Measurements from ENCODE around the gene RAD51B. TPM values are rescaled to one million over a fixed set of nuclear protein-coding genes. Genes with fewer than 3 reads are reported as not detected.

RAD51B gene
- total RNA-seq, 1 donor from 2014 or later: 16.7 TPM

DNA sequence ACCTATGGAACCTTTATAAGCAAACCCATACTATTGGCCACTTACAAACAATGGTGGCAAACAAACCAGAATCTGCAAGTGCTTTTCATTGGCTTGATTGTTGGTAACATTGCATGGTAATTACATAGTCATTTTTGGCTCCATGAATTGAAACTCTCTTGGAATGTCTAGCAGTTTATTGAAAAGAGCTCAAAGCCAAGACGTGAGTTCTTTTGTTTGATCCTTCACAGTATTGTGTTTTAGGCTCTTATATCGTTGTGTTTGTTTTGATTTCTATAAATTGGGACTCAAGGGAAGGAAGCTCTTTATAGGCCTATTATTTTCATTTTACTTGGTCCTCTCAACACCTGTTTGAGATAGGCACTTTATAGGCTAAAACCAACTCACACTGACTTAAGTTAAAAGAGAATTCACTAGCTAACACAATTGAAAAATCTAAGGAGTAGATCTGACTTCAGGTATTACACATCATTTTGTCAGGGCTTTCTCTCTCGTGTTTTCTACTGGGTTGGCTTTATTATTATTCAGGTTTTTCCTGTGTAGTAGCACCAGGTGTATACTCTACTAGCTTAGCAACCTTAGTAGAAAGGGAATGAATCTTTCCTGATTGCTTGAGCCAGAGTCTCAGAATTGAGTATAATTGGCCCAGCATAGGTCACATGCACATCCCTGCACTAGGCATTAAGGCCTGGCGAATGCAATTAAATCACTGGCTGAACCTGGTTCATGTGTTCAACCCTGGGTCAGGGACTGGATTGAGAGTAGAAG lies 341.4 kb downstream of the RAD51B start:
- Mint-ChIP-seq H3K36me3 (ENCODE audit: low read depth) (peaks cover 2% of the 10 kb centered on the region), H3K4me3 (no peak overlapping the region), H3K27ac (ENCODE audit: unreplicated experiment) (no peak overlapping the region), H3K4me1 (peaks cover 18% of the 10 kb centered on the region), H3K9me3 (no peaks in the 10 kb centered on the region), H3K27me3 (ENCODE audit: low read depth) (no peaks in the 10 kb centered on the region)
- no peak for DNase-seq (ENCODE audit: low read depth, low spot score)
- no peak for TF ChIP-seq CTCF (conservative IDR thresholded peaks at IDR 0.05)

DNA sequence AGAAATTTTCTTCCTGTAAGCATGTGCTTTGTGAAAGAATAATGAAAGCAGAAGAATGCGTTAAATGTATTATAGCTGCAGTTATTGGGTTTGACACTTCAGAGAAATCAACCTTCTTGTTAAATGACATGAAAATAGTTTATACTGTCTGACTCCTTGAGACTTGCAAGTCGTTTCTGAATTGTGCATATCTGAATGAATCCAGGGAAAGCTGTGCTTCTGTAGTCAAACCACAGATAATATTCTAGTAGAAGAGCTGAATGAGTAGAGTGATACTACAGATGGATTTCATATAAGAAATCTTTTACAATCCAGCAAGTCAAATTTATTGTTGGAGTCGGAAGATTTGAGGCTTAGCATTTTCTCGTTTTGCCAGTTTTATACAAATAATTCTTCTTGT lies 343.3 kb downstream of the RAD51B start:
- H3K4me3 Mint-ChIP-seq: no peak overlapping the region
- peaks cover 10% of the 10 kb centered on the region for H3K4me1 Mint-ChIP-seq
- H3K9me3 Mint-ChIP-seq: no peaks in the 10 kb centered on the region
- DNase-seq (ENCODE audit: low read depth, low spot score): no peak
- H3K27me3 Mint-ChIP-seq (ENCODE audit: low read depth): no peaks in the 10 kb centered on the region
- no peak for TF ChIP-seq CTCF (conservative IDR thresholded peaks at IDR 0.05)
- H3K36me3 Mint-ChIP-seq (ENCODE audit: low read depth): peaks cover 2% of the 10 kb centered on the region
- no peak overlapping the region for H3K27ac Mint-ChIP-seq (ENCODE audit: unreplicated experiment)

GRCh38 chr14:68164711-68165113 lies 345.1 kb downstream of the RAD51B start:
- no peaks in the 10 kb centered on the region for H3K9me3 Mint-ChIP-seq
- no peak for TF ChIP-seq CTCF (conservative IDR thresholded peaks at IDR 0.05)
- no peak overlapping the region for H3K27ac Mint-ChIP-seq (ENCODE audit: unreplicated experiment)
- peaks cover under 1% of the 10 kb centered on the region for H3K36me3 Mint-ChIP-seq (ENCODE audit: low read depth)
- H3K27me3 Mint-ChIP-seq (ENCODE audit: low read depth): no peaks in the 10 kb centered on the region
- H3K4me3 Mint-ChIP-seq: no peak overlapping the region
- peaks cover 7% of the 10 kb centered on the region for H3K4me1 Mint-ChIP-seq
- no peak for DNase-seq (ENCODE audit: low read depth, low spot score)

GRCh38 chr14:68165274-68165843 lies 345.8 kb downstream of the RAD51B start:
- no peak overlapping the region for H3K4me3 Mint-ChIP-seq
- H3K27me3 Mint-ChIP-seq (ENCODE audit: low read depth): no peaks in the 10 kb centered on the region
- no peak for DNase-seq (ENCODE audit: low read depth, low spot score)
- H3K36me3 Mint-ChIP-seq (ENCODE audit: low read depth): no peaks in the 10 kb centered on the region
- TF ChIP-seq CTCF (conservative IDR thresholded peaks at IDR 0.05): no peak
- no peaks in the 10 kb centered on the region for H3K9me3 Mint-ChIP-seq
- H3K27ac Mint-ChIP-seq (ENCODE audit: unreplicated experiment): no peak overlapping the region
- peaks cover 7% of the 10 kb centered on the region for H3K4me1 Mint-ChIP-seq

DNA sequence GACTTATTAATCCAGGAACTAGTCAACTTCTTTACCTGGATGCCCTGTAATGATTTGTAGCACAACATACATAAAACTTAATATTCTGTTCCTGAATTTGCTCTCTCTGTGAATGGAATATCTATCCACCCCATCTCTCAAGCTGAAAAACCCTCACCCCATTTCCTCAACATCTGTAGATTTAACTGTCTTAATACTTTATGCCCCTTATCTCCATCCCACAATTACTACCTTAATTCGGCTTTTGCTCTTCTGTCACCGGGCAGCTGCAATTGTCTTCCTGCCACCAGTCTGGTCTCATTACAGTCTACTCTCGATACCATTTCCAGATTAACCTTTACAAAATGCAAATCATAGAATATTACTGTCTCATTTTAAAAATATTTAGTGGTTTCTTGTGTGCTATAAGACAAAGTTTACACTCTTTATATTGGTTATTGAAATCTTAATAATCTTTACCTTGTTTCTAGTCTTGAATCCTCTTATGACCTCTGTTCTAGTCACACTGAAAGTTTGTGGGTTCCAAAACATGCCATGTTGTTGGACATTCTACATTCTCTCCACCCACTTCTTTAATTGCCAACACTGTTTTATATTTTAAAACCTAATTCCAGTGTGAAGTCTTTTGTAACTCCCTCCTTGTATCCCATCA lies 347.3 kb downstream of the RAD51B start:
- no peak for TF ChIP-seq CTCF (conservative IDR thresholded peaks at IDR 0.05)
- H3K9me3 Mint-ChIP-seq: no peaks in the 10 kb centered on the region
- H3K27me3 Mint-ChIP-seq (ENCODE audit: low read depth): no peaks in the 10 kb centered on the region
- H3K36me3 Mint-ChIP-seq (ENCODE audit: low read depth): no peaks in the 10 kb centered on the region
- H3K4me3 Mint-ChIP-seq: no peak overlapping the region
- H3K4me1 Mint-ChIP-seq: no peaks in the 10 kb centered on the region
- no peak for DNase-seq (ENCODE audit: low read depth, low spot score)
- no peak overlapping the region for H3K27ac Mint-ChIP-seq (ENCODE audit: unreplicated experiment)
